ENCODE results near the gene MRPL45.

- no peak for TF ChIP-seq CTCF (IDR thresholded peaks at IDR 0.05)
- no peak for TF ChIP-seq EZH2 (IDR thresholded peaks at IDR 0.05; ENCODE audit: borderline replicate concordance, insufficient read depth, low read depth, low read length, poor library complexity, severe bottlenecking)
These were observed 61.9 kb downstream of the MRPL45 start for GRCh38 chr17:38358586-38359513.

Data from B cell (primary cell).